Adipose tissue (tissue), 3 donors: ENCODE results near the gene RNU6-9. TPM values are rescaled to one million over a fixed set of nuclear protein-coding genes. Genes with fewer than 3 reads are reported as not detected.

Experiments used
- H3K27ac ChIP-seq: one replicate; pipeline ENCODE4 v1.5.1; 2013; ENCODE audit warnings: low read depth, low read length
- WGBS, 3 donors: extraction: QIAGEN DNeasy Blood & Tissue Kit; methylation state at CpG; one replicate each; pipeline ENCODE4 v1.1.7; 2013; 5-methylcytosine and 5-hydroxymethylcytosine counted together
- polyA plus RNA-seq, 3 donors: library from polyadenylated mRNA; stranded (reverse); fragments of 200-250 nt; gene quantifications; one replicate each; pipeline ENCODE4 v1.2.3, GENCODE V29; 2013
- donor health status: healthy with polysubstance abuse.
- donor health status: Bipolar disorder and iron deficiency.
- donor health status: healthy.

The RNU6-9 gene
- polyA plus RNA-seq, 3 donors = not detected

DNA sequence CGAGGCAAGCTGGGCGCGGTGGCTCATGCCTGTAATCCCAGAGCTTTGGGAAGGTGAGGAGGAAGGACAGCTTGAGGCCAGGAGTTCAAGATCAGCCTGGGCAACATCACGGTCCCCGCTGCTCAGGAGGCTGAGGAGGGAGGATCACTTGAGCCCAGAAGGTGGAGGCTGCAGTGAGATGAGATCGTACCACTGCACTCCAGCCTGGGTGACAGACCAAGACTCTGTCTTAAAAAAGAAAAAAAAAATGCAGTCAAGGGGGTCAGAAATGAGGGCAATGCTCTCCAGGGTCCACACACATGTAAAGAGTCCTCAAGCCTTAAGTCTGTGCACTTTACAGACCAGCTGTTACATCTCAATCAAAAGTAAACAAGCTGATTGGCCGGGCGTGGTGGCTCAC is 11.3 kb downstream of the RNU6-9 start:
- H3K27ac ChIP-seq = no peak overlapping the region
- 90 to 97% (median 92%) methylated on average over 8 of the region's 8 CpGs for WGBS, 3 donors

DNA sequence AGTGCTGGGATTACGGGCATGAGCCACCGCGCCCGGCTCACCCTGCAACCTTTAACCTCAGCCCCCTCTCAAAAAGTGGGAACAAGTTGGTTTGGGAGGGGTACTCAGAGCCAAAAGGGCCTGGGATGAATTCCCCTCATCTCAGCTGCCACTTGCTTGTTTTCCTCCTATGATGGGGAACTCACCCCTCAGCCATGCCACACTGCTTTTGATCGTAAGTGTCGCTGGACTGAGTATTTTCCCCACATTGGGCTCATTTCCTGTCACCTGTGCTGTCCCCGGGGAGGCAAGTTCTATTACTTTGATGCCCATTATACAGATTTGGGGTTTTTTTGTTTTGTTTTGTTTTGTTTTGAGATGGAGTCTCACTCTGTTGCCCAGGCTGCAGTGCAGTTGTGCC is 13.2 kb downstream of the RNU6-9 start:
- H3K27ac ChIP-seq = no peak overlapping the region
- WGBS, 3 donors = 88 to 94% (median 91%) methylated on average over 7 of the region's 7 CpGs

DNA sequence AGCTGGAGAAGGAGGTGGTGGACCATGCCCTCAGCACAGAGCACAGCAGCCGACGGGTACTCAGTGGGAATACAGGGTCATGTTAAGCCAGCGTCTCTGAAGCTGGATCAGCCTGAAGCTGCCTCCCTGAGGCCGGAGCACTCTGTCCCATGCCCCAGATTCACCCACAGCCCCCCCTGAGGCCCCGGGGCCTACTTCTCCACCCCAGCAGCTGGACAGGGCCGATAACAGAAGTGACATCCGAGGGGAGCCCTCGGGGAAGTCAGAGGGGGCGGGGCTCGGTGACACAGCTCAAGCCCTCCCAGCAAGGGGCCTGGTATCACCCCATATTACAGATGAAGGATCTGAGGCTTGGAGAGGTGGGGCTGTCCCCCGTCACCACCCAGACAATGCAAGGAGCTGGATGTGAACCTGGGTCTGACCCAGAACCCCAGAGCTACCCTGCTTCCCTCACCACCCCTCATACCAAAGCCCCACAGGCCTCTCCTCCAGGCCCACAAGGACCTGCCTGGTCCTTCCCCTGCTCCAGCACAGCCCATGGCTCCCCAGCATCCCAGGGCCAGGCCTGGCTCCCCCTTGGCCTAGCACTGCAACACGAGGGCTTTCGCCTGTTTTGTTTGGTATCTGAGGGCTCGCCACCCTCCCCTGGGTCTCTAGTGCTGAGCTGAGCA is 14.0 kb downstream of the RNU6-9 start:
- no peak overlapping the region for H3K27ac ChIP-seq
- 57 to 78% (median 63%) methylated on average over 14 of the region's 14 CpGs for WGBS, 3 donors

DNA sequence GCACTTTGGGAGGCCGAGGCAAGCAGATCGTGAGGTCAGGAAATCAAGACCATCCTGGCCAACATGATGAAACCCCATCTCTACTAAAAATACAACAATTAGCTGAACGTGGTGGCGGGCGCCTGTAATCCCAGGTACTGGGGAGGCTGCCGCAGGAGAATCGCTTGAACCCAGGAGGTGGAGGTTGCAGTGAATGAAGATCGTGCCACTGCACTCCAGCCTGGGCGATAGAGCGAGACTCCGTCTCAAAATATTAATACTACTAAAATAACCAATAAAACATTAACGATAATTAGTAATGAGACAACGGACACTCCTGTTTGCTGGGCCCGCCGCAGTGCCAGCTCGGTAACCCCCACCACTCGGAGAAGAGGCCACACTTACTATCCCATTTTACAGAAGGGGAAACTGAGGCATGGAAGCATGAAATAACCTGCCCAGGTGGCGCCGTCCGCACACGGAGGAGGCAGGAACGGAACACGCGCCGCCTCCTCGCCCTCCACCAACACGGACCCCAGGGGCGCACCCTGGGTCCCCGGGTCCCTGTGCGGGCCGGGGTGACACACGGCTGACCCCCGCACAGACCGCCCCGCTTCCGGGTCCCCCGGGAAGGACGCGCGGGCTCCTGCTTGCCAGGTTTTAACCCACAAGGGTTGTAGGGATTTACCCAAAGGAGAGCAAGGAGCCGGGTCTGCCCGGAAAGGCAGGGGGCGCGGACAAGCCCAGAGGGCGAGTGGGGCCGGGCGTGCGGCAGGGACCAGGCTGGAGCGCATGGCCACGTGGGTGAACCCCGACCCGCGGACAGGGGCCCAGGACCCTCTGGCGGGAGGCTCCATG is 18.1 kb downstream of the RNU6-9 start:
- 77 to 85% (median 82%) methylated on average over 46 to 54 of the region's 54 CpGs for WGBS, 3 donors
- H3K27ac ChIP-seq = no peak overlapping the region

DNA sequence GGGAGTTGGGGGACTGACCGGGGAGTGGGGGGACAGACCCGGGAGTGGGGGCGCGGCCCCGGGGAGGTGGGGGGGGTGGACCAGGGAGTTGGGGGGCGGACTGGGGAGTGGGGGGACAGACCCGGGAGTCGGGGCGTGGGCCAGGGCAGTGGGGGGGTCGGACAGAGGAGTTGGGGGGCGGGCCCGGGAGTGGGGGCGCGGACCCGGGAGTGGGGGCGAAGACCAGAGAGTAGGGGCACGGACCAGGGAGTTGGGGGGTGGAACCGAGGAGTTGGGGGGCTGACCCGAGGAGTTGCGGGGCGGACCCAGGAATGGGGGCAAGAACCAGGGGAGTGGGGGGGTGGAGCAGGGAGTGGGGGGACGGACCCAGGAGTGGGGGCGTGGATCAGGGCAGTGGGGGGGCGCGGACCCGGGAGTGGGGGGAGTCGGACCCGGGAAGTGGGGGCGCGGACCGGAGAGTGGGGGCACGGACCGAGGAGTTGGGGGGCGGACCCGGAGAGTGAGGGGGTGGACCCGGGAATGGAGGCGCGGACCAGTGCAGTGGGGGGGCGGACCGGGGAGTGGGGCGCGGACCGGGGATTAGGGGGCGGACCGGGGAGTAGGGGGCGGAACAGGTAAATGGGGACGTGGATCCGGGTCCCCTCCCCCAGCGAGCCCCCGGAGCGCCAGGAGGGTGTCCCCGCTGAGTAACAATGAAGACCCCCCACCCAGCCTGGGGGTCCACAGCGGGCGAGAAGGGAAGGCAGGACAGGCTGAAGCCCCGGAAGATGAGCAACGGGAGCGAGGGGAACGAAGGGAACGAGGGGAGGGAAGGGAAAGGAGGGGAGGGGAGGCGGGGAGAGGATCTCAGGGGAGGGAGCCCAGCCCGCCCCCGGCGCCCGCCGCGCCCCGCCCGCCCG is 19.1 kb downstream of the RNU6-9 start:
- 6 to 7% (median 7%) methylated on average over 20 to 67 of the region's 69 CpGs for WGBS, 3 donors
- H3K27ac ChIP-seq = peak overlapping the region; percentile 26

DNA sequence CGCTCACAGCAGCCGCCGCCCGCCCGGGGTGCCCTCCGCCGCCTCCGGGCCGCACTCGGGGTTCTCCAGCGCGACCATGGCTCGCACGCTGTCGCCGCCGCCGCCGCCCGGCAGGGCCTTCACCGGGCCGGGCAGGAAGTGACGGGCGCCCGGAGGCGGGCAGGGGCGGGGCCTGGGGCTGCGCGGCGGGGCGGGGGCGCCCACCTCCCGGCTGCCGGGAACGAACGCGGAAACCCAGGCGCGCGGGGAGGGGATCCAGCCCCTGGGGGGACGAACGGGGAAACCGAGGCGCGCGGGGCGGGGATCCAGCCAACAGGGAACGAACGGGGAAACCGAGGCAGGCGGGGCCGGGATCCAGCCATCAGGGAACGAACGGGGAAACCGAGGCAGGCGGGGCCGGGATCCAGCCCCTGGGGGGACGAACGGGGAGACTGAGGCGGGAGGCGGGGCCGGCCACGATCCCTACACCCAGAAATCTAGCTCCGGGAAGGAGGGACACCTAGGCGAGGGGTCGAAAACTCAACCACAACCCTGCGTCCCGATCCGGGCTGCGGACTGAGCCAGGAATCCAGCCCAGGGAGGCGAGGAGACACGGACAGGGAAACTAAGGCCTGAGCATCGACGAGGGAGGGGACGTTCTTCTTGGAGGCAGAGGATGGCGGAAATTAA is 19.9 kb downstream of the RNU6-9 start, which contains the start of gene R3HDM4:
Gene R3HDM4 (minus strand): TSS at position 140 of the 669 bp plus-strand sequence. CDS start 62 bp downstream, at position 78.
- WGBS, 3 donors = 0 to 1% (median 1%) methylated on average over 52 to 76 of the region's 76 CpGs
- H3K27ac ChIP-seq = peak within 1 kb of the TSS; percentile 26

DNA sequence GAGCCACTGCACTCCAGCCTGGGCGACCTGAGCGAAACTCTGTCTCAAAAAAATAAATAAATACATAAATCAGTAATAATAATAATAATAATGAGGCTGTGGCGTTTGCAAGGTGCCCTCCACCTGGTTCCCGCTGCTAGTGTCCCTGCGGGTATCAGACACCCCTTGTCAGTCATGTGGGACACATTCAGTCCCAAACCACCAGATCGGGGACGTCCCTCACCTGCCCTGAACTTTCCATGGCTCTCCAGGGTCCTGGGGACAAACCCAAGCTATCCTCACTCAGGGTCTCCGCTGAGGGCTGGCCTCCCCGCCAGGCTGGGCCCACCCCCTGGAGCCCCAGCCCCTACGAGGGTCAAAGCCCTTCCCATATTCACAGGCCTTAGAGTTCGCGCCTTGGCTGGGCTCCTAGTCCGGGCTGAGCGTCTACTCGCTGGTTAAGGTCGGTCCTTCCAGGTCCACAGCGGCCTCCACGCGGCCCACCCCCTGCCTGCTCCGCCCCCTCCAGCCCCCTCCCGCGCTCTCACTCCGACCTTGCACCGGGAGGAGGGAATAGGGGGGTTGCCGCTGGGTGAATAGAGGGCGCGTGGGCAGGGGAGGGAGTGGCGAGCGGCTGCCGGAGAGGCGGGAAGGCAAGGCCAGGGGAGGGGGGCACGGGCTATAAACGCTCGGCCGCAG is 23.5 kb downstream of the RNU6-9 start:
- no peak overlapping the region for H3K27ac ChIP-seq
- 19 to 20% (median 20%) methylated on average over 35 of the region's 35 CpGs for WGBS, 3 donors

DNA sequence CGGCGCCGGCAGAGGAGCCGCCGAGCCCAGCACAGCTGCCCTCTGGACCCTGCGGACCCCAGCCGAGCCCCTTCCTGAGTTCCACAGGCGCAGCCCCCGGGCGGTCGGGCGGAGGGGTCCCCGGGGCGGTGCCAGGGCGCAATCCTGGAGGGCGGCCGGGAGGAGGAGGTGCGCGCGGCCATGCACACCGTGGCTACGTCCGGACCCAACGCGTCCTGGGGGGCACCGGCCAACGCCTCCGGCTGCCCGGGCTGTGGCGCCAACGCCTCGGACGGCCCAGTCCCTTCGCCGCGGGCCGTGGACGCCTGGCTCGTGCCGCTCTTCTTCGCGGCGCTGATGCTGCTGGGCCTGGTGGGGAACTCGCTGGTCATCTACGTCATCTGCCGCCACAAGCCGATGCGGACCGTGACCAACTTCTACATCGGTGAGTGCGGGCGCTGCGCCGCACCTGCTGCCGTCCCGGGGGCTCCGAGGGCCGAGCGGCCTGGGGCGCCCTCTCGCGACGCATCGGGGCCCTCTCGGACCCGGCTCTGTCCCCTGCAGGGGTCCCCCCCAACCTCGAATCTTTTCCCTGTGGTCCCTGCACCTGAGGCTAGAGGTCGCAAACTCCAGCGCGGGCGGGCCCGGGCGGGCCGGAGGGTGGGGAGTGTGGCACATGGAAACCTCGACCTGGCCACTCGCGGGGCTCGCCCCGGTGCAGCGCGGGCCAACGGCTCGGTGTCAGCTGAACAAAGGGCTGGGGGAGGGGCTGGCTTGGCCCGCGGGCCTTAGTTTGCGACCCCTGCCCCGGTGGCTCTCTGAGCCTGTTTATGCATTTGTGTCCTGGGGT is 24.3 kb downstream of the RNU6-9 start, which contains the start of gene KISS1R:
Gene KISS1R (plus strand): TSS at position 11 of the 829 bp plus-strand sequence. CDS start 170 bp downstream, at position 181.
- no peak within 1 kb of the TSS for H3K27ac ChIP-seq
- WGBS, 3 donors = 1% methylated on average over 59 to 87 of the region's 87 CpGs

DNA sequence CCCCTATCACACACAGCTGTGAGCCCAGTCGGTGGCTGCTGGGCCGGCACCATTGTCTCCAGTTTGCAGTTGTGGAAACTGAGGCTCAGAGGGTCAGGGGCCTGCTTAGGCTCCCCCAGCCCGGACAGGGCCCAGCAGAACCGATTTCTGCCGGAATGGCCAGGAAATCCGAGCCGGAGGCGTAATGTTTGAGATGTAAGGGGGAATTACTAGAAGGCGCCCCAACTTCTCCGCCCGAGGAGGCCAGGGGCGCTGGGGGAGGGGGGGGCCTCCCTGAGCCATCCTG is 24.8 kb downstream of the RNU6-9 start:
- WGBS, 3 donors = 1 to 4% (median 4%) methylated on average over 12 of the region's 12 CpGs
- H3K27ac ChIP-seq = no peak overlapping the region

DNA sequence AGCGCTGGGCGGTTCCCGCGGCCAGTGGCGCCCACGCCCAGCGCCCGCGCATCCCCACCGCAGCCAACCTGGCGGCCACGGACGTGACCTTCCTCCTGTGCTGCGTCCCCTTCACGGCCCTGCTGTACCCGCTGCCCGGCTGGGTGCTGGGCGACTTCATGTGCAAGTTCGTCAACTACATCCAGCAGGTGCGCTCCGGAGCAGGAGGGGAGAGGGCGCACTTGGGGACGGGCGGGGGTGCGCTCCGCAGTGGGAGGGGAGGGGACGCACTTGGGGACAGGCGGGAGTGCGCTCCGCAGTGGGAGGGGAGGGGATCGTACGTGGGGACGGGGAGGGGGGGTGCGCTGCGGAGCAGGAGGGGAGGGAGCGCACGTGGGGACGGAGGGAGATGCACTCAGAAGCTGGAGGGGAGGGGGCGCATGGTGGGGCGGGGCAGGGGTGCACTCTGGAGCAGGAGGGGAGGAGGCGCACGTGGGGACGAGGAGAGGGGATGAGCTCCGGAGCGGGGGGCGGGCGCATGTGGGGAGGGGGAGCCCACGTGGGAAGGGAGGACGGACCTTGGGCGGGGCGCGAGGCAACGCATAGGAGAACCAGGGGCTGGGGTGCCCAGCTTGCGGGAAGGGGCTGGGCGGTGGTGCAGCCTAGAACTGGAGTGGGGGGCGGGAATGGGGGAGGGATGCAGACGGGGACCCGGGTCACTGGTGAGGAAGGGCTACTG is 25.4 kb downstream of the RNU6-9 start:
- 2 to 5% (median 3%) methylated on average over 29 to 57 of the region's 58 CpGs for WGBS, 3 donors
- H3K27ac ChIP-seq = no peak overlapping the region

DNA sequence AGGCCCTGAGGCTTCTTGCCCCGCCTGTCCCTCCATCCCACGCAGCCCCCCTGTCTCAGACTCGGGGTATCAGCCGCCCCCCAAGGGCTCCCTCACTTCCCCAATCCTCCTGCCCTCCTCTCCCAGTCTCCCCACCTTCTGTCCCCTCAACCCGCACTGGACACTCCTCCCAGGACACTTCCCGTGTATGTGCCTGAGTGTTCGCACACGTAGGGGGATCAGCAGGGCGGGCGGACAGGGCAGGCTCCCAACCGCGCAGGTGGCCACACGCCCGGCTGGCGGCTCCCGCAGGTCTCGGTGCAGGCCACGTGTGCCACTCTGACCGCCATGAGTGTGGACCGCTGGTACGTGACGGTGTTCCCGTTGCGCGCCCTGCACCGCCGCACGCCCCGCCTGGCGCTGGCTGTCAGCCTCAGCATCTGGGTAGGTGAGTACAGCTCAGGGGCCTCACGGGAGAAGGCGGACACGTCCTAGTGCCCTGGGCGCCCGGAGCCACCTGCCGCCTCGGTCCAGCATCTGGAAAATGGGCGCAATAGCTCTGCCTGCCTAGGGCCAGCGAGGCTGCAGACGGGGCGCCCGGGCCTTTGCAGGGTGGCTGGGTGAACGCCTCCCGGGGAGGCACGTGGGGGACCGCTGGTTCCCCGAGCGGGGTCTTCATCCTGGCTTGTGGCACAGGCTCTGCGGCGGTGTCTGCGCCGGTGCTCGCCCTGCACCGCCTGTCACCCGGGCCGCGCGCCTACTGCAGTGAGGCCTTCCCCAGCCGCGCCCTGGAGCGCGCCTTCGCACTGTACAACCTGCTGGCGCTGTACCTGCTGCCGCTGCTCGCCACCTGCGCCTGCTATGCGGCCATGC is 26.1 kb downstream of the RNU6-9 start:
- WGBS, 3 donors = 3 to 11% (median 4%) methylated on average over 63 to 68 of the region's 68 CpGs

DNA sequence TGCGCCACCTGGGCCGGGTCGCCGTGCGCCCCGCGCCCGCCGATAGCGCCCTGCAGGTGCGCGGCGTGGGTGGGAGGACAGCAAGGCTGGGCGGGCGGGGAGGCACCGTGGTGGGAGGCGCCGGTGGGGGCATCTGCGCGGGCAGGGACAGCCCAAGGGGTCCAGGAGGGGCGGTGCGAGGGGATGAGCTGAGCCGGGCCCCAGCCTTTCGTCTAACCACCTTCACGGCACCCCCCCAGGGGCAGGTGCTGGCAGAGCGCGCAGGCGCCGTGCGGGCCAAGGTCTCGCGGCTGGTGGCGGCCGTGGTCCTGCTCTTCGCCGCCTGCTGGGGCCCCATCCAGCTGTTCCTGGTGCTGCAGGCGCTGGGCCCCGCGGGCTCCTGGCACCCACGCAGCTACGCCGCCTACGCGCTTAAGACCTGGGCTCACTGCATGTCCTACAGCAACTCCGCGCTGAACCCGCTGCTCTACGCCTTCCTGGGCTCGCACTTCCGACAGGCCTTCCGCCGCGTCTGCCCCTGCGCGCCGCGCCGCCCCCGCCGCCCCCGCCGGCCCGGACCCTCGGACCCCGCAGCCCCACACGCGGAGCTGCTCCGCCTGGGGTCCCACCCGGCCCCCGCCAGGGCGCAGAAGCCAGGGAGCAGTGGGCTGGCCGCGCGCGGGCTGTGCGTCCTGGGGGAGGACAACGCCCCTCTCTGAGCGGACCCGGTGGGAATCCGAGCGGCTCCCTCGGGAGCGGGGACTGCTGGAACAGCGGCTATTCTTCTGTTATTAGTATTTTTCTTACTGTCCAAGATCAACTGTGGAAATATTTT is 27.0 kb downstream of the RNU6-9 start:
- 2 to 3% (median 2%) methylated on average over 72 to 83 of the region's 84 CpGs for WGBS, 3 donors
- no peak overlapping the region for H3K27ac ChIP-seq

More for the DNA sequence above, 26.1 kb downstream of the RNU6-9 start:
- H3K27ac ChIP-seq = no peak overlapping the region

DNA sequence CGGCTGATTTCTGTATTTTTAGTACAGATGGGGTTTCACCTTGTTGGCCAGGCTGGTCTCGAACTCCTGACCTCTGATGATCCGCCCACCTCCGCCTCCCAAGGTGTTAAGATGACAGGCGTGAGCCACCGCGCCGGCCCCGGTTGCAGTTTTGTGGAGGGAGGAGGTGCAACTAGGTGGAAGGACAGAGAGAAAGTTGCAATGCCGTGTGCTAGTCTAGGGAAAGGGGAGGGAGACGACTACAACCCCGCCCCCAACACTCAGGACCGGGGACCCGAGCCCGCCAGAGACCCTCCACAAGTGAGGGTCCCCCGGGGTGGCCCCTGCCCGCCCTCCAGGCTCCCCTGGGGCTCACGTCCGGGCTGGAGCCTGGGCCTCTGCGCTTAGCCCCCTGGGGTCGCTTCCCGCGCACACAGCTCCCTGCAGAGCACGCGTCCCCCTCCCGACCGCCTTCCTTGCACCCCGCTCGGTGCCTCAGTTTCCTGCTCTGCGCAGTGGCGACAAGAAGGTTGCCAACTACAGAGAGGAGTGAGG is 31.3 kb downstream of the RNU6-9 start:
- no peak overlapping the region for H3K27ac ChIP-seq

DNA sequence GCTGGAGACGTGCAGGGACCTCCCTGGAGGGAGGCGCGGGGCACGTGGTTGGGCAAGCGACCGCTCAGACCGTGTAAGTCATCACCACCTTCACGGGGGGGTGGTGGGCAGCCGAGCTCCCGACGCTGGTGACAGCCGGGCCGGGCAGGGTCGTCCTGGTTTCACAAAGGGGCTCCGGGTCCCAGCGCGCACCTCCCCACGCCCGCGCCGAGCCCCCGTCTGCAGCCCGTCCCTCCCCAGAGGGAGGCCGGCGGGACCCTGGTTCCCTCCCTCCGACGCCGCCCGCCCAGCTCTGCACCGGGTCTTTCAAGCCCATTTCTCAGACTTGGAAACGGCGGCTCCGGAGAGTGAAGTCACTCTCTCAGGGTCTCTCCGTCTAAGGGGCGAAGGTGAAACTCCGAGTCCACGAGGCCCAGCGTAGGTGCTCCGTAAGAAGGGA is 31.8 kb downstream of the RNU6-9 start:
- 0 to 1% (median 1%) methylated on average over 32 to 39 of the region's 39 CpGs for WGBS, 3 donors
- H3K27ac ChIP-seq = no peak overlapping the region

More for the DNA sequence above, 31.3 kb downstream of the RNU6-9 start:
- WGBS, 3 donors = 8 to 16% (median 11%) methylated on average over 30 to 31 of the region's 31 CpGs
